ENCODE data around the gene TSPAN2.

TSPAN2 gene

DNA sequence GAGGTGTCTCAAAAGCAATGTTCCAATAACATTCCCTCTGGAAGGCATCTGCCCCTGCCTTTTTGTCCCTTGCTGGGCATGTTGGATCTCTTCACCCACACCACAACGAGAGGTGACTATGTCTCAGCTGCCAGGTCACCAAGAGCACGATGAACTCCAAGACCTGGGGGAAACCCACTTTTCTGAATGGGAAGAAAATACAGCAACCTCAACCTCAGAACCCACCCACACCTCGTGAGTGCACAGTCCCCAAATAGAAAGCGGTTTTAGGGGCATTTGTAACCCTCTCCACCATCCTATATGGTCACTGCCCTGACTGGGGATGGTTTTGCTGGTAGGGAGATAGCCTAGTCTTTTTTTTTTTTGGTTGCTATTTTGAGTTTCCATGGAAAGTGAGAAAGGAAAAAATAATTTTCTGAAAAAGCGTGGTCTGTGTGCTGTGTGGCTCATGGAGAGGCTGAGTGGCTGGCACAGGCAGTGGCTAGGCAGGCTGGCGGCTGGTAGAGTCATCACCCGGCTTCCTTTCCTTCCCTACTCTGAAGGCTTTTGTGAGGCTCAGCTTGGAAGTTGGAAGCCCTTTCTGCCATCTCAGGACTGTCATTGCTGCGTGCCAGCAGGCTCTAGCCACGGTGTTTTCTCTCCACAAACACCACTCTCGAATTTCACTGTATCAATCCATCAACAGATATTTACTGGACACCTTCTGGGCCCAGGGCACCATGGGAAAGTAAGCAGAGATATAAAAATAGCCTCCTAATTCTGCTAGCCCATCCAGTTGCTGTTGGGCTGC is 15.8 kb downstream of the TSPAN2 start:
- DNase-seq = no peak

DNA sequence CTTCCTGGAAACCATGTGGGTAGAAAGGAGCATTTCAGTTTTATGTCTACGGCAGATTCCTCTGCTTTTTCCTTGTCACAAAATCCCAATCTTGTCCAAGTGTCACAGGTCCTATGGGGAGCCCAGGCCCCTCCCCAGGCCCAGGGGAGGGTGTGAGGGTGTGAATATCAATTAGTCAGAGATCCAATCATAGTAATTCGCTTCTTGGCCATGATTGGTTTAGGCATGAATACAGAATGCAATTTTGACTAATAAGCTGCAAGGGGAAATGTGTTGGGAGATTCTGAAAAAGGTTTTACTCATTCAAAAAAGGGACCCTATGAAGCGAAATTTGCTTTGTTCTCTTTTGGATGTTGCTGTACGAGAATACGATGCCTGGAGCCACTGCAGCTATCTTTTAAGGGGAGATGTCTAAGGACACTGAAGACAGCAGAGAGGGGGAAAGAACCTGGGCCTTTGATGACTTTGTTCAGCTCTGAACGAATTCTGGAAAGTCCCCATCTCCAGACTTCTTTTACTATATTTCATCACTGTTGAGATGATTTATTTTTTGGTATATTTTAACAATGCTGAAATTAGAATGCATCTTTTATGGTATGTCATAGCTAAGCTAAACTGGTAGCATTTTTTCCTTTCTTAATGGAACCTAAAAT is 18.2 kb downstream of the TSPAN2 start:
- no peak for DNase-seq

DNA sequence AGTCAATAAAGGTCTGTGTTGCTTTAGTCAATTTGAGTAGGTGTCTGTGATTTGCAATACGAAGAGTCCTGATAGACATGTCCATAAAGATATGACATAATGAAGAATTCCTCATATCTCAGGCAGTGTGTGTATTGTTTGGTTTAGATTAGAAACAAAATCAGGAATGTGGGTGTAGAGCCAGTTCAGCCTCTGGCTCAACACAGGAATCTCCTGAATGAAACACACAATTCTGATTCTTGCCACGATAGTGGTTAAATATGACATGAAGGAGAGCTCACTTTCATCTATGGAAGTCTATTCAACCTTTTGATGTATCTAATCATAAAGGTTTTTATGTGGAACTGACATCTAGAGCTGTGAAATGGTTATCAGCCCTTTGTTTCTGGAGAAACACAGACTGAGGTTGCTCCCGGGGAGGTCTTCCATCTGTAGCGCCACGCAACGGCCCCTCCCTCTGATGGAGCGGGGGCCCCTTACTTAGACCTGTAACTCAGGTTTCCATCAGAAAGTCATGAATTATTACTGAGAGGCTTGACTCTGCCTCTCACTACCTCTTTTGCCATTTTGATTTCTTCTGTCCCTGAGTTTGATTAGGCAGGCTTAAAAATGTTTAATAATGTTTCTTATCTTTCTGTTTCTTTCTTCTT is 19.5 kb downstream of the TSPAN2 start:
- DNase-seq = no peak

DNA sequence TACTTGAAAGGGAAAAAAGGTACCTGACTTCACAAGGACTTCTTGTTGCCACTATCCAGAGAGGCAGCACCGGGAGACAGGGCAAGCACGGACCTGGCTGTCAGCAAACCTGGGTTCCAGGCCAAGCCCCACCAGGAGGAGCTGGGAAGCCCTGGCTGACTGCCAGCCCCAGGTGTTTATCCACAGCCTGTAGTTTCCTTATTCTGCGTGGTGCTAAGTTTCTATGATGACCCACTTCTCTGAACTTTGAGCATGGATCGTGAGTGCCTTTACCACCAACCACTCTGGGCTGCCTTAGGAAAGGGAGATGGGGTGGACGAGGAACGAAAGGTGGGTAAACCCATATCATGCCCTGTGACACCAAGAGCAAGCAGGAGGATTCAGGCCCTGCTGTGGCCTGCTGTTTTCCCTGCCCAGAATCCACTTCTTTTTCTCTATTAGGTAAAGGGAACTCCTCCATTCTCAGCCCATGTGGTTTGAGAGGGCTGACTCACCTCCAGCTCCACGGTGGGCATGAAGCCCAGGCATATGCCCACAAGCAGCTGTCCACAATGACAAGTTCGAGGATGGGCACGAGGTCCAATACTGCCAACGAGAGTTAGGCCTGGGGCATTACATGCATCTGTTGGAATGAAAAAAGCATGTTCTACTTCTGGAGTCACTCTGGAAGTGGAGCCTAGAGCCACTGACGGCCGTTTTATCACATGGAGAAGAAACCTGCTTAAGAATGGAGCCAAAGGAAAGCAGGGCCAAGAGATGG is 20.3 kb downstream of the TSPAN2 start:
- no peak for DNase-seq

DNA sequence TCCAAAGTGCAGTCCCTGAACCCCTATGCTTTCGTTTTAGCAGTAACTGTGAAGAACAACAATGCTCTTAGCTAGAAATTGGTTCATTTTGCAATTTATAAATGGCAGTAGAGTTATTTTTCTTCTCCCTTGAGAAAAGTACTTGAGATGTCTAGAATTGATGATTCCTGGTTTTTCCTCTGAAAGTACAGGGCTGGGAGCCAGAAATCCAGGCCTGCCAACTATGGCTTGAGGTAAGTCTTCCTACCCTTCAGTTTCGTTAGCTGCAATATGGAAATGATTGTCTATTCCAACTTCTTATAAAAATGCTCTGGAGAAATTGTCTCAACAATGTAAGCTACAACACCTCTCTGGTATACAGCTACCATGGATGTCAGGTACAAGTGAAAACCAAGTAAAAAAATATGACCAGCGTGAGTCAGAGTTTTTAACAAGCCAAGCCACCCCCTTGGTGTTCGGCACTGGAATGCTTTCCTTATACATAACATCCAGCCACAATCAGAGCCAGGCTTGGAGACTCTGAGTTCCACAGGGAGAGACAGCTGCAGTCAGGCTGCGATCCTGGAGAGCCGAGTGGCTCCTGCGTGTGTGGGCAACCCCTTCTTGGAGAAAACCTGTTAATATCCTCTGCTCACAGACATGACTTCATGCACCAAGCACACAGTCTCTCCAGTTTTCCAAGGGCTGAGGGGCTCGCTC is 22.0 kb downstream of the TSPAN2 start:
- DNase-seq = no peak

DNA sequence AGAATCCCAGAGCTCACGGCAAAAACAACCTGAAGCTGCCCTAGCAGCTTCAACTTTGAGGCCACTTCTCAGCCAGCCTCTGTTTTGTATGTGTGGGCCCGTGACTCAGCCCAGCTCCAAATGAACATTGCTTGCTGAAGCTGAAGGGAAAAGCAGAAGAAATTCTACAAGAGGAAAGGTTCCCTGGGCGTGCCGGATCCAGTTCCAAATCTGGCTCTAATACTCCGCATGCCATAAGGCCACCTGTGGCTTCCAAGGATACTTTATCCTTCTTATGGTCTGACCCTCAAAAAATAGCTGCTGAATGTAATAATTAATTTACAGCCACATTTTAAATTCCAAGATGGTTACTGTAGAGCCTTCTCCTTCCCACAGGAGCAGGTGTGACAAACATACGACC is 24.3 kb downstream of the TSPAN2 start:
- no peak for DNase-seq

DNA sequence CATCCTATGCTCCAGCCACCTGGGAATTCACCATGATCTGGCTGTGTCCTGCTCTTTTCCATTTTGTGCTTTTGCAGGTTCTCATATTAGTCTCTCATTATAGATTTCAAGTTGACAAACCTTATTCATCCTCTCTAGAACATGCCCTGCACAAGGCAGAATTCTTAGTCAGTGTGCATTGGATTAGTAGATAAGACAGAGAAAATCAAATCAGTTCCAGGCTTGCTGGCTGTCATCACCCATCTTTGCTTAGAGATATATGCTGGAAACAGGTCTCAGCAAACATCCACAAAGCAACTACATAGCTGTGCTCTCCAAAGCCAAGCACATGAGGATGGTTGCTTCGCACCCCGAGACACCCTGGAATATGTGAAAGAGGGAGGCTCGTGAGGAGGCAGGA is 24.8 kb downstream of the TSPAN2 start:
- DNase-seq = no peak

DNA sequence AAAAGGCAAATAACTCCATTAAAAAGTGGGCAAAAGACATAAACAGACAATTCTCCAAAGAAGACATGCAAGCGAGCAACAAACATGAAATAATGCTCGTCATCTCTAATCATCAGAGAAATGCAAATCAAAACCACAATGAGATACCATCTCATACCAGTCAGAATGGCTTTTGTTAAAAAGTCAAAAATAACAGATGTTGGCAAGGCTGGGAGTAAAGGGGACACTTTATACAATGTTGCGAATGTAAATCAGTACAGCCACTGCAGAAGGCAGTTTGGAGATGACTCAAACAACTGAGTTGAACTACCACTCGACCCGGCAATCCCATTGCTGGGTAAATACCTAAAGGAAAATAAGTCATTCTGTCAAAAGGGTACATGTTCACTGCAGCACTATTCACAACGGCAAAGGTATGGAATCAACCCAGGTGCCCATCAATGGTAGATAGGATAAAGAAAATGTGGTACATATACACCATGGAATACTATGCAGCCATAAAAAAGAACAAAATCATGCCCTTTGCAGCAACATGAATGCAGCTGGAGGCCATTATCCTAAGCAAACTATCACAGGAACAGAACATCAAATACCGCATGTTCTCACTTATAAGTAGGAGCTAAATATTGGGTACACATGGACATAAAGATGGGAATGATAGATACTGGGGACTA is 25.9 kb downstream of the TSPAN2 start:
- DNase-seq = peak in 3 of 5 donors; percentile 21 to 76 (median 37)

DNA sequence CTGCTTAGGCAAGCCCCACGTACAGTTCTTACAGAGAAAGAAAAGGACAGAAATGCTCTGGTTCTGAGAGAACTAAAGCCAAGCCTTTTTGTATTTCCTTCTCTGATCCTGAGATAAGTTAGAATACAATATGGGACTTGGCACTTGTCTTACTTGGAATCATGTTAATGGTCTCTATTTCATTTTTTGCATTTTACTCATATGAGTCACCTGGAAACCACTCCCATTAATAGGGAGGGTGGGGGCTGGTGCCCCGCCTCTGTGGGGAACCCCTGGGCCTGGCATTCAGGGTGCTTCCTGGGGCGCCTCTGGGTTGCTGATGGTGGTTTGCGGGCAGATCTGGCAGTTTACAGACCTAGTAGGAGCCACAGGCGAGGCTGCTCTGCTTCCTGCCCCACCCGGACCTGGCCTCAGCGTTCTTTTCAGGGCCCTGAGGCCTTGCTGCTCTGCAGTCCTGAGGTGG is 26.7 kb downstream of the TSPAN2 start:
- DNase-seq = peak; percentile 89 to 96 (median 91)

DNA sequence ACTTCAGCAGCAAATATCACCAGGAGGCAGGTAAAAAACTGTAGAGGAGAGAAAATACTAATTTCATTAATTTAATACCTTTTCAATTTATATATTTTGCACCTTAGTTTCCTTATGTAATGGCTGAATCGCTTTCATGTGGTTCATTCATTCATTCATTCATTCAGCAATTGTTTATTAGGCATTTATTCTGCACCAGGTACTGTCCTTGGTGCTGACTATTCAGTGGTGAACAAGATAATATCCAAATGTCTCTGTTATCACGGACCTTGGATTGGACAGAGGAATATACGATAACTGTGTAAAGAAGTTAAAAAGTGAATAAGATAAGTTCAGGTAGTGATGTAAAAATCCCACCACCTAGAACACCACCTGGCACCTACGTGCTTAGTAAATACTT is 28.8 kb downstream of the TSPAN2 start:
- no peak for DNase-seq

DNA sequence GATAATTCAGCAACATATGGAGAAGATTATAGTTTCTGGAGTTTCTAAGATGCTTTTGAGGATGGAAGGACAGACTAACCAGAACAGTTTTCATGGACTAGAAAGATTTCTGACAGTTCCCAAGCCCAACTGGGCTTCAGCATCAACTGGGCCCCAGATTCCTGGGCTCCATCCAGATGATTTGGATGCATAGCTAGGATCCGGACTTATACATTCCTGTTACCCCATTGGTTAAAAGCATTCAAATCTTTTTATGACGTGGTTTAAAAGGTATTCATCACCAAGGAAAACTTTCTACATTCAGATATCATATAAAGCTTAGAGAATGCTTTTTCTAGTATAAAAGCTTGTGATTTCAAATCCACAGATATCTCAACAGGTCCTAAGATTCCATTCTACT is 30.0 kb downstream of the TSPAN2 start:
- DNase-seq = no peak

DNA sequence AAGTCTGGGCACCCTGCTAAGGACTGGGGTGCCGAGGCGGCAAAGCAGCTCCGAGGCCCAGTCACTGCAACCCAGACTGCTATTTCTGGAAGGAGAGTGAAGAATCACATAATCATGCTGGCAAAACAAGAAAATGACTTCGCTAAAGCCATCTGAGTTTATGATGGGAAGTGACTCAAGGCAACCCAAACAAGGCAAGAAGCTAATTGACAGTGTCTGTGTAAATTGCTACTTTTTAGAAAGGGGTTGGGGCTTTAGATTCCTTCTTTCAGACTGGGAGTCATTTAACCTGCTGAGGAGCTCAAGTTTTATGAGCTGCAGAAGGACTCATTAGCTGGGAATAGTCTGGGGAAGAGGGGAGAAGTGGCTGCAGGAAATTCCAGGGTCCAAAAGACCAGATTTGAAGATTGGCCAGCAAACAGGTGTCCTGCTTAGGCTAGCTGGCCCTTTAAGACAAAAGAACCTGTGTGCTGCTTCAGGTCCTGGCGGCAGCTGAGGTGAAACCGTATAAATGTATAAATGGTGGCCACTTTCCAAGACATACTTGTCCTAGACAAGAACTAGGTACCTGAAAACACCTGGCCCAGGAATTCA is 31.5 kb downstream of the TSPAN2 start:
- DNase-seq = no peak

DNA sequence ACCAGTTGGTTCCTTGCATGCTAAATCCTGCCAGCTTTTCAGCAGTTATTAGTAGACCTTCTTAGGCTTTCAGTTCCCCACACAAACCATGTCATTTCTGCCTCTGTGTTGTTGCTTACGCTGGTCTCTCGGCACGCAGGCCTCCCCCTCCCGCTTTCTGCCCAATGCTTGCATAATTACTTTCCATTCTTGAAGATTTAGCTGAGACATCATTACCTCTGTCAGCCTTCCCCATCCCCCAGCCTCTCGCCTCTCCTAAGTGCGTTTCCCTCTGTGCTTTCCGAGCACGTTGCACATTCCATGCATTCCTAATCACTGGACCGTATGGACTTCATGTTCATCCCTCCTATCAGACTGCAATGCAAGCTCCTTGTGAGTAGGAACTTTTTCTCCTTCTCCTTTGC is 32.9 kb downstream of the TSPAN2 start:
- DNase-seq = no peak

DNA sequence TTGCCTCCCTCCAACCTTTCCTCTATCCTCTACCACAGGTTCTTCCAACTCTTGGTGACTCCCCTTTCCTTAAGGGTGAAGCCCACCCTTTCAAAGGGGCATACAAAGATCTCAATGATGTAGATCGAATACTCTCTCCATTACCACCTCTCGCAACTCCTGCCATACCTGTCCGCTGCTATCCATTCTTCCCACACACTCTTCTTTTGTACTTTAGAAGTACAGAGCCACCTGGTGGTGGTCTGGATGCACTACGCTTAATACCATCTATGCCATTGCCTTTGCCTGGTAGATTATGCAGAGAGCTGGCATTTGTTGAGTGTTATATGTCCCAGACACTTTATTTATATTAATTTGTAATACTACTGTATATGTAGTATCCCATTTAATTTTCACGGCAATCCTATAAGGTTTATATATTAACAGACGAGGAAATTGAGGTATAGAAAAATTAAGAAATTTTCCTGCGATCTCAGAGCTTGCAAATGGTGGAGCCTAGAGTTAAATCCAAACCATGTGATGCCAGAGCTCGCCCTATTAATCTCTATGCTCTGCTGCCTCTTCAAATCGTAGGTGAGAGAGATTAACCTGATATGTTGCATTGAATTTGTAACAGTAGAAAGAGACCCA is 36.7 kb downstream of the TSPAN2 start:
- DNase-seq = peak in 4 of 5 donors; percentile 18 to 55 (median 37)

DNA sequence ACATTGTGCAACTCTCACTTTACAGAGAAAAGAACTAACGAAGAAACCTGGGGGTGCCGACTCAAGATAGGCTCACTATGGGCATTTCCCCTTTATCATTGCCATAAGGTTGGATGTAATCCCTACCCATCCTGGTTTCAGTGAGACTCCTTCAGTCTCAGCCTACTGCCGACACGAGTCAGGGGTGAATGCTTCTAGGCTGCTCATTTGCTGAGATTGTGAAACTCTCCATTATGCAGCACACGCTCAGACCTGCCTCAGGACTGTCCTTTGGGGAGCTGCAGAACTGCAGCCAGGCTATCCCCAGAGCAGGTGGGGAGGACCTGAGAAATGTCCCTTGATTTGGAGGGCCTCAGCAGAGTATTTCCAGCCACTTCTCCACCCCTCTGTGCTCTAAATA is 37.5 kb downstream of the TSPAN2 start:
- no peak for DNase-seq

DNA sequence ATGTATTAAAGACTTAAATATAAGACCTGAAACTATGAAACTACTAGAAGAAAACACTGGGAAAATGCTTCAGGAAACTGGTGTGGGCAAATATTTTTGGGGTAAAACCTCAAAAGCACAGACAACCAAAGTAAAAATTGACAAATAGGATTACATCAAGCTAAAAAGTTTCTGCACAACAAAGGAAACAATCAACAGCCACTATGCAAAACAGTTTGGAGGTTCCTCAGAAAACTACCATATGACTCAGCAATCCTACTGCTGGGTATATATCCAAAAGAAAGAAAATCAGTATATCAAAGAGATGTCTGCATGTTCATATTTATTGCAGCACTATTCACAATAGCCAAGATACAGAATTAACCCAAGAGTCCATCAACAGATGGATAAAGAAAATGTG is 42.6 kb downstream of the TSPAN2 start:
- no peak for DNase-seq

DNA sequence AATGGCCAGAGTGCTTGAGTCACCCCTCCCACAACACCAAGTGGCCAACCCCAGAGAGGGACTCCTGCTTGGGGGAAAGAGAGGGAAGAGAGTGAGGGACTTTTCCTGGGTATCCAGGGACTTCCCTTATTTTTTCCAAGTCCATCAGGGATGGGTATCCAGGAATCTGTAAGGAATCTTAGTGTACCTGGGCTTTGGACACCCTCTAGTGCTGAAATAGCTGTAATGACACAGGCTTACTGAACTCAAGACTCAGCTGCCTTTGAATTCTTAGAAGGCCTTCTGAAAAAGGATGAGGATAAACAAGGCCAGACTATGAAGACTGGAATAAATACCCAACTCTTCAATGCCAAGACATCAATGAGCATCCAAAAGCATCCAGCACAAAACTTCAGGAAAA is 47.6 kb downstream of the TSPAN2 start:
- DNase-seq = no peak

DNA sequence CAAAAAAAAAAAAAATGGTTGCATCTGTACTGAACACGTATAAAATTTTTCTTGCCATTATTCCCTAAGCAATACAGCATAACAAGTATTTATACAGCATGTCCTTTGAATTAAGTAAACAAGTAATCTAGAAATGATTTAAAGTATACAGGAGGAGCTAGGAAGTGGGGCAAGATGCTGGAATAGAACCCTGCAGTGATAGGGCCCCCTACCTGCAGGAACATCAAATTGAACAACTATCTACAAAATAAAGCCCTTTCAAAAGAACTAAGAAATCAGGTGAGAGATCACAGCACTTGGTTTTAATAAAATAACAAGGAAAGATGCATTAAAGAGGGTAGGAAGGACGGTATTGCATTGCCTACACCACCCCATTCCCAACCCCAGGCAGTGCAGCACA is 48.8 kb downstream of the TSPAN2 start:
- DNase-seq = no peak

DNA sequence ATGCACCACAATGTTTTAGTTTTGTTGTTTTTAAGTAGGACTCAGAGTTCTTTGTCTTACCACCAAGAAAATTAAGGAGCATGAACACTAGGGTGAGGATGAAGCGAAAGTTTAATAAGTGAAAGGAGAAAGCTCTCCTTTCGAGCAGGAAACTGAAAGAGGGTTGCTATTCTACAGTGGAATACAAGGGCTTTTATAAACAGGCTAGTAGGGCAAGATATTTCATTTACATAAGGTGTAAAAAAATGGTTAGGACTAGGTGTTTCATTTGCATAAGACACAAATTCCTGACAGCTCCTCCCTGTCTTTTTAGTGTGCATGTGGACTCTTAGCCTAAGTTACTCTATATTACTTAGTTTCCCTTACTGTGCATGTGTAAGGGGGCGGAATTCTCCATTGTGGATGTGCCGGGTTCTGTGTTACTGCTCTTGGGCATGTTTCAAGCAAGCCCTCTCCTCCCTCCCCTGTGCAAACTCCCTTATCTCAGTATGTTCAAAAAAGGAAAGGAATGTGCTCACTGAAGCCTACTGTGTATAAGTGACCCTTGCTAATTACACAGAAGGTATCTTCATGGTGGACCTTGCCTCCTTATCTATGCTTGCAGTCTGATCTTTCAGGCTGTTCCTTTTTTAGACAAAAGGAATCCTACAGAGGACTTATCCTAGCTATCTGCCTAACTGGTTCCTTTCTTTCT is 52.3 kb downstream of the TSPAN2 start:
- DNase-seq = no peak

DNA sequence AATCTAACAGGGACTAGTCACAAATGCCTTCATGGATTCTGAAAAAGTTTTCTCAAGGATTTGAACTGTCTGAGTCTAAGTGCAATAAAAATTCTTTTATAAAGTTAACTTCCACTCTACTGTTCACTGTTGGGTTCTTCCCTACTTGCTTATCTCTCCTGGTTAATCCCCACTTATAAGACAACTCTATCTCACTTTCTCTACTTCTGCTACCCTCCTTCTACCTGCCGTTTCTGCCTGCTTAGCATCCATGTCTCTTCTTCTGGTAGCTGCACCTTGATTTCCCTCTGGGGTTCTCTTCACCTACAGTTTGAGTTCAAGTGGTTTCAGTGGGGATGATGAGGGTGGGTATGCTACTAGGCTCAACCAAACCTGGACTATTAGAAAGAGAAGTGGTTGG is 53.7 kb downstream of the TSPAN2 start:
- DNase-seq = no peak
